ENCODE results near the gene GDPD4.

The GDPD4 gene

GRCh38 chr11:77196961-77197360, 104.5 kb downstream of the GDPD4 start:
- H2AFZ ChIP-seq (ENCODE audit: low read depth, low read length, severe bottlenecking): no peak overlapping the region
- no peak overlapping the region for H3K9ac ChIP-seq (ENCODE audit: low read length)
- TF ChIP-seq CTCF (IDR thresholded peaks at IDR 0.05; ENCODE audit: insufficient read depth, low read length, poor library complexity, severe bottlenecking) (no peak), EZH2phosphoT487 (conservative IDR thresholded peaks at IDR 0.05; ENCODE audit: low read length) (no peak)
- no peaks in the 10 kb centered on the region for H3F3A ChIP-seq (ENCODE audit: insufficient read depth)
- H3K4me3 ChIP-seq (ENCODE audit: insufficient read depth, low read length, poor library complexity, severe bottlenecking): no peak overlapping the region
- H3K4me2 ChIP-seq (ENCODE audit: low read depth, low read length, poor library complexity, severe bottlenecking): no peak overlapping the region
- no peaks in the 10 kb centered on the region for H4K20me1 ChIP-seq (ENCODE audit: low read depth, low read length)
- no peaks in the 10 kb centered on the region for H3K79me2 ChIP-seq (ENCODE audit: insufficient read depth, low read length)
- H3K9me3 ChIP-seq (ENCODE audit: insufficient read depth, low read length): no peaks in the 10 kb centered on the region
- no peaks in the 10 kb centered on the region for H3K27me3 ChIP-seq (ENCODE audit: low read length)
- H3K9me2 ChIP-seq (replicated peaks; ENCODE audit: insufficient read depth, low read length): no peaks in the 10 kb centered on the region
- no peaks in the 10 kb centered on the region for H3K36me3 ChIP-seq (ENCODE audit: low read length)
- no peak overlapping the region for H3K27ac ChIP-seq (ENCODE audit: low read depth, low read length)

- TF ChIP-seq EZH2phosphoT487 (conservative IDR thresholded peaks at IDR 0.05; ENCODE audit: low read length) (no peak), CTCF (IDR thresholded peaks at IDR 0.05; ENCODE audit: insufficient read depth, low read length, poor library complexity, severe bottlenecking) (no peak)
- H4K20me1 ChIP-seq (ENCODE audit: low read depth, low read length): no peaks in the 10 kb centered on the region
- no peak overlapping the region for H3K27ac ChIP-seq (ENCODE audit: low read depth, low read length)
- no peak overlapping the region for H3K9ac ChIP-seq (ENCODE audit: low read length)
- no peaks in the 10 kb centered on the region for H3K9me2 ChIP-seq (replicated peaks; ENCODE audit: insufficient read depth, low read length)
- H3F3A ChIP-seq (ENCODE audit: insufficient read depth): no peaks in the 10 kb centered on the region
- no peaks in the 10 kb centered on the region for H3K36me3 ChIP-seq (ENCODE audit: low read length)
- H3K27me3 ChIP-seq (ENCODE audit: low read length): no peaks in the 10 kb centered on the region
- H3K9me3 ChIP-seq (ENCODE audit: insufficient read depth, low read length): no peaks in the 10 kb centered on the region
- H3K4me2 ChIP-seq (ENCODE audit: low read depth, low read length, poor library complexity, severe bottlenecking): no peak overlapping the region
- no peak overlapping the region for H3K4me3 ChIP-seq (ENCODE audit: insufficient read depth, low read length, poor library complexity, severe bottlenecking)
- no peaks in the 10 kb centered on the region for H3K79me2 ChIP-seq (ENCODE audit: insufficient read depth, low read length)
- no peak overlapping the region for H2AFZ ChIP-seq (ENCODE audit: low read depth, low read length, severe bottlenecking)
Measured at GRCh38 chr11:77195071-77195755, 106.3 kb downstream of the GDPD4 start.

GRCh38 chr11:77193911-77194830, 107.3 kb downstream of the GDPD4 start:
- TF ChIP-seq EZH2phosphoT487 (conservative IDR thresholded peaks at IDR 0.05; ENCODE audit: low read length) (no peak), CTCF (IDR thresholded peaks at IDR 0.05; ENCODE audit: insufficient read depth, low read length, poor library complexity, severe bottlenecking) (no peak)
- no peaks in the 10 kb centered on the region for H4K20me1 ChIP-seq (ENCODE audit: low read depth, low read length)
- no peak overlapping the region for H3K4me3 ChIP-seq (ENCODE audit: insufficient read depth, low read length, poor library complexity, severe bottlenecking)
- H3K79me2 ChIP-seq (ENCODE audit: insufficient read depth, low read length): no peaks in the 10 kb centered on the region
- no peaks in the 10 kb centered on the region for H3K27me3 ChIP-seq (ENCODE audit: low read length)
- H3K36me3 ChIP-seq (ENCODE audit: low read length): no peaks in the 10 kb centered on the region
- H3K9ac ChIP-seq (ENCODE audit: low read length): no peak overlapping the region
- no peaks in the 10 kb centered on the region for H3K9me3 ChIP-seq (ENCODE audit: insufficient read depth, low read length)
- H3K27ac ChIP-seq (ENCODE audit: low read depth, low read length): no peak overlapping the region
- no peak overlapping the region for H2AFZ ChIP-seq (ENCODE audit: low read depth, low read length, severe bottlenecking)
- no peak overlapping the region for H3K4me2 ChIP-seq (ENCODE audit: low read depth, low read length, poor library complexity, severe bottlenecking)
- no peaks in the 10 kb centered on the region for H3K9me2 ChIP-seq (replicated peaks; ENCODE audit: insufficient read depth, low read length)
- H3F3A ChIP-seq (ENCODE audit: insufficient read depth): no peaks in the 10 kb centered on the region

All from SU-DHL-6 (cell line).